Chondrocyte (in vitro differentiated cells): ENCODE measurements around the gene THOP1. TPM values are rescaled to one million over a fixed set of nuclear protein-coding genes. Genes with fewer than 3 reads are reported as not detected.

Experiments used
- DNase-seq: peaks from one replicate; pipeline ENCODE4 v3.0.0; 2021; ENCODE audit warnings: mixed read lengths, low spot score
- H3K27ac Mint-ChIP-seq: one replicate; pipeline ENCODE4 v1.8.0; 2021; ENCODE audit warnings: mild to moderate bottlenecking, moderate library complexity, mixed read lengths; ENCODE audit not compliant: unreplicated experiment
- H3K27me3 Mint-ChIP-seq: 2 replicates; pipeline ENCODE4 v1.8.0; 2021; ENCODE audit warnings: low read depth, mixed read lengths
- H3K36me3 Mint-ChIP-seq: 2 replicates; pipeline ENCODE4 v1.8.0; 2021; ENCODE audit warnings: low read depth, mixed read lengths
- H3K4me1 Mint-ChIP-seq: 2 replicates; pipeline ENCODE4 v1.8.0; 2021; ENCODE audit warnings: low read depth, mild to moderate bottlenecking, mixed read lengths
- H3K4me3 Mint-ChIP-seq: one replicate; pipeline ENCODE4 v1.8.0; 2021; ENCODE audit warnings: mild to moderate bottlenecking, moderate library complexity, mixed read lengths; ENCODE audit not compliant: unreplicated experiment
- H3K9me3 Mint-ChIP-seq: 2 replicates; pipeline ENCODE4 v1.8.0; 2021; ENCODE audit warnings: low read depth, mixed read lengths
- CTCF ChIP-seq: fragments of 200-600 bp; sonication (generic); IDR thresholded peaks from 2 replicates; pipeline ENCODE4 v1.5.0; 2021; ENCODE audit warnings: antibody characterized with exemption, mild to moderate bottlenecking, moderate library complexity
- total RNA-seq: library from RNA; stranded (reverse); gene quantifications from 3 replicates; pipeline ENCODE4 v1.2.1, GENCODE V29; 2021

Gene THOP1
- total RNA-seq, 1 donor from 2014 or later: 48.4 TPM

GRCh38 chr19:2853015-2853606, 67.8 kb downstream of the THOP1 start:
- DNase-seq: no peak
- H3K36me3 Mint-ChIP-seq: peaks cover 61% of the 10 kb centered on the region
- no peak for TF ChIP-seq CTCF
- H3K4me1 Mint-ChIP-seq: no peaks in the 10 kb centered on the region
- no peak overlapping the region for H3K4me3 Mint-ChIP-seq
- peaks cover 67% of the 10 kb centered on the region for H3K9me3 Mint-ChIP-seq
- no peaks in the 10 kb centered on the region for H3K27me3 Mint-ChIP-seq
- no peak overlapping the region for H3K27ac Mint-ChIP-seq

GRCh38 chr19:2854849-2855248, 69.5 kb downstream of the THOP1 start:
- no peak for DNase-seq
- Mint-ChIP-seq H3K36me3 (peaks cover 66% of the 10 kb centered on the region), H3K9me3 (peaks cover 72% of the 10 kb centered on the region), H3K27me3 (no peaks in the 10 kb centered on the region), H3K27ac (no peak overlapping the region), H3K4me3 (no peak overlapping the region), H3K4me1 (no peaks in the 10 kb centered on the region)
- TF ChIP-seq CTCF: no peak

- H3K9me3 Mint-ChIP-seq: peaks cover 61% of the 10 kb centered on the region
- no peak for DNase-seq
- H3K4me1 Mint-ChIP-seq: no peaks in the 10 kb centered on the region
- no peak overlapping the region for H3K27ac Mint-ChIP-seq
- TF ChIP-seq CTCF: no peak
- no peaks in the 10 kb centered on the region for H3K27me3 Mint-ChIP-seq
- H3K36me3 Mint-ChIP-seq: peaks cover 52% of the 10 kb centered on the region
- H3K4me3 Mint-ChIP-seq: no peak overlapping the region
Measured at GRCh38 chr19:2856457-2857050, 71.3 kb downstream of the THOP1 start.

- H3K9me3 Mint-ChIP-seq: peaks cover 42% of the 10 kb centered on the region
Measured at GRCh38 chr19:2858864-2859263, 73.6 kb downstream of the THOP1 start.

GRCh38 chr19:2863816-2864215, 78.5 kb downstream of the THOP1 start:
- no peak for TF ChIP-seq CTCF
- no peaks in the 10 kb centered on the region for H3K4me1 Mint-ChIP-seq
- H3K27me3 Mint-ChIP-seq: peaks cover 4% of the 10 kb centered on the region
- H3K4me3 Mint-ChIP-seq: no peak overlapping the region
- peaks cover 10% of the 10 kb centered on the region for H3K9me3 Mint-ChIP-seq
- DNase-seq: no peak
- no peak overlapping the region for H3K27ac Mint-ChIP-seq
- H3K36me3 Mint-ChIP-seq: peaks cover 5% of the 10 kb centered on the region

More at GRCh38 chr19:2858864-2859263, 73.6 kb downstream of the THOP1 start:
- TF ChIP-seq CTCF: no peak
- Mint-ChIP-seq H3K36me3 (peaks cover 29% of the 10 kb centered on the region), H3K27ac (no peak overlapping the region), H3K4me1 (no peaks in the 10 kb centered on the region), H3K4me3 (no peak overlapping the region), H3K27me3 (peaks cover 3% of the 10 kb centered on the region)
- no peak for DNase-seq

Other genes starting within 250 kb of the THOP1 start
- 1.9 to 3.6 TPM (median 2.5 TPM) in 3 replicates for gene GNG7, start 82.8 kb upstream of the THOP1 start, total RNA-seq
- gene DIRAS1, start 64.1 kb upstream of the THOP1 start, total RNA-seq: 14.1 to 20.9 TPM (median 20.2 TPM) in 3 replicates
- gene SLC39A3, start 45.5 kb upstream of the THOP1 start, total RNA-seq: 28.2 to 34.0 TPM (median 32.7 TPM) in 3 replicates
- gene SGTA, start 2.2 kb upstream of the THOP1 start, total RNA-seq: 36.6 to 42.2 TPM (median 37.7 TPM) in 3 replicates
- gene ZNF554, start 34.4 kb downstream of the THOP1 start, total RNA-seq: 4.1 to 4.5 TPM (median 4.4 TPM) in 3 replicates
- 7.4 to 9.2 TPM (median 8.5 TPM) in 3 replicates for gene ZNF555, start 56.0 kb downstream of the THOP1 start, total RNA-seq
- not detected in 3 replicates for gene ZNF556, start 81.8 kb downstream of the THOP1 start, total RNA-seq
- 2.2 to 2.9 TPM (median 2.2 TPM) in 3 replicates for gene ZNF57, start 115.4 kb downstream of the THOP1 start, total RNA-seq
- gene ZNF77, start 159.5 kb downstream of the THOP1 start, total RNA-seq: 2.9 to 4.1 TPM (median 3.6 TPM) in 3 replicates
- 0.36 to 1.1 TPM (median 0.55 TPM) in 3 replicates for gene TLE6, start 192.1 kb downstream of the THOP1 start, total RNA-seq
- gene TLE2, start 243.8 kb downstream of the THOP1 start, total RNA-seq: 12.3 to 14.1 TPM (median 13.7 TPM) in 3 replicates